ENCODE data around the gene EPHA6. TPM values are rescaled to one million over a fixed set of nuclear protein-coding genes. Genes with fewer than 3 reads are reported as not detected.

Gene EPHA6
- total and polyA plus RNA-seq, 9 of the 15 experiments (the other 6 are each of a cell fraction or from before 2014, with no cell fraction given): not detected

- TF ChIP-seq MLLT1 (IDR thresholded peaks at IDR 0.05): no peak
- TF ChIP-seq NR0B1 (IDR thresholded peaks at IDR 0.05; ENCODE audit: partially characterized antibody): no peak
- TF ChIP-seq ZFP36 (IDR thresholded peaks at IDR 0.05; ENCODE audit: low read depth, low read length, partially characterized antibody): no peak
- TF ChIP-seq POLR3A (IDR thresholded peaks at IDR 0.05; ENCODE audit: borderline replicate concordance, extremely low read depth, insufficient read depth, insufficient read length): no peak
- no peak for TF ChIP-seq FOXK1 (CRISPR knock-in tag; IDR thresholded peaks at IDR 0.05; ENCODE audit: borderline replicate concordance)
These were observed 288.2 kb downstream of the EPHA6 start (continued) for GRCh38 chr3:97102641-97103040.

- CTCF ChIA-PET (ENCODE audit: low intra/inter-chr PET ratio): no interaction called here
- H3K9me1 ChIP-seq (ENCODE audit: control insufficient read depth, insufficient read depth, low read length): no peaks in the 10 kb centered on the region
- H3K4me3 ChIP-seq: no peak overlapping the region
- intact Hi-C loops (cut with micrococcal nuclease) (no loop called here), in situ Hi-C loops (cut with MboI) (no loop called here)
- DNase-seq (ENCODE audit: extremely low read depth in 1 of 4, low spot score in 3 of 4) (no peak), FAIRE-seq (no peak), ATAC-seq (no peak)
- H3K27ac ChIP-seq (ENCODE audit: extremely low read depth, low read depth, low read length): no peak overlapping the region
- POLR2A ChIA-PET: no interaction called here
- no peaks in the 10 kb centered on the region for H3K79me2 ChIP-seq (ENCODE audit: control insufficient read depth, insufficient read depth, low read length)
- BruUV-seq (replicated peaks): no TSS peak
- no peaks in the 10 kb centered on the region for H3K9me3 ChIP-seq (replicated peaks; ENCODE audit: control insufficient read depth, insufficient read depth, low read depth, low read length)
- WGBS (ENCODE audit: insufficient coverage, low coverage, missing lambda C conversion rate): 0% methylated on average over 4 of the region's 4 CpGs
- no peak overlapping the region for H3K4me2 ChIP-seq (ENCODE audit: insufficient read depth, low read length)
- H3K9ac ChIP-seq (ENCODE audit: insufficient read depth in 1 of 2, low read depth in 2 of 2, low read length in 2 of 2): no peak overlapping the region
- no peak overlapping the region for H2AFZ ChIP-seq (ENCODE audit: low read depth, low read length)
- no peaks in the 10 kb centered on the region for H3K27me3 ChIP-seq (ENCODE audit: control insufficient read depth in 2 of 2, insufficient read depth in 2 of 2, low read length in 2 of 2)
- H3K36me3 ChIP-seq (ENCODE audit: control insufficient read depth, insufficient read depth, low read length): no peaks in the 10 kb centered on the region
- H4K20me1 ChIP-seq (replicated peaks; ENCODE audit: control insufficient read depth, insufficient read depth, low read length): no peaks in the 10 kb centered on the region
- no peaks in the 10 kb centered on the region for H3K4me1 ChIP-seq (replicated peaks in 1 of 2; ENCODE audit: control insufficient read depth in 2 of 2, insufficient read depth in 2 of 2, low read length in 2 of 2)
- no peak for TF ChIP-seq ZNF23 (CRISPR knock-in tag; IDR thresholded peaks at IDR 0.05)
- no peak for TF ChIP-seq MAX (CRISPR knock-in tag; IDR thresholded peaks at IDR 0.05)
- TF ChIP-seq FOXA1 (IDR thresholded peaks at IDR 0.05; ENCODE audit: borderline replicate concordance): no peak
- no peak for TF ChIP-seq HNRNPK (IDR thresholded peaks at IDR 0.05; ENCODE audit: low read depth, low read length, poor library complexity, severe bottlenecking)
- TF ChIP-seq ZNF197 (CRISPR knock-in tag; IDR thresholded peaks at IDR 0.05; ENCODE audit: low read depth): no peak
- TF ChIP-seq HNRNPL (IDR thresholded peaks at IDR 0.05; ENCODE audit: low read depth, low read length): no peak
- TF ChIP-seq MYNN (IDR thresholded peaks at IDR 0.05): no peak
- no peak for TF ChIP-seq MYNN (CRISPR knock-in tag; IDR thresholded peaks at IDR 0.05)
- TF ChIP-seq DACH1 (IDR thresholded peaks at IDR 0.05; ENCODE audit: partially characterized antibody): no peak
- no peak for TF ChIP-seq ELK3 (CRISPR knock-in tag; IDR thresholded peaks at IDR 0.05)
These were observed 291.7 kb downstream of the EPHA6 start for GRCh38 chr3:97105989-97106651.

Data from K562 (cell line).